Esophagus (tissue), 2 donors: ENCODE results near the gene ARSD. TPM values are rescaled to one million over a fixed set of nuclear protein-coding genes. Genes with fewer than 3 reads are reported as not detected.
"Not testable (repeated sequence)": the region's sequence is repeated elsewhere in the genome, so short reads cannot be mapped to it uniquely, and the experiment has no call there.

Source experiments
- H3K27ac ChIP-seq, 2 donors: one replicate each; pipeline ENCODE4 v1.5.1; 2013; ENCODE audit warnings: low read depth in 2 of 2, mild to moderate bottlenecking in 2 of 2, inconsistent platforms in 1 of 2, low read length in 1 of 2, moderate library complexity in 1 of 2
- H3K27me3 ChIP-seq, 2 donors: one replicate each; pipeline ENCODE4 v1.6.1; 2013; ENCODE audit warnings: low read length in 2 of 2, control low read depth in 1 of 2, mild to moderate bottlenecking in 1 of 2; ENCODE audit not compliant: insufficient read depth in 2 of 2, control insufficient read depth in 1 of 2
- H3K36me3 ChIP-seq, 2 donors: one replicate each; pipeline ENCODE4 v1.6.1; 2013; ENCODE audit warnings: low read length in 1 of 2; ENCODE audit not compliant: control insufficient read depth in 2 of 2, insufficient read depth in 2 of 2
- H3K4me1 ChIP-seq, 2 donors: one replicate each; pipeline ENCODE4 v1.6.1; 2013; ENCODE audit warnings: low read length in 1 of 2; ENCODE audit not compliant: control insufficient read depth in 2 of 2, insufficient read depth in 2 of 2
- H3K4me3 ChIP-seq, 2 donors: one replicate each; pipeline ENCODE4 v1.5.1; 2013; ENCODE audit warnings: low read length in 2 of 2, mild to moderate bottlenecking in 2 of 2, low read depth in 1 of 2, moderate library complexity in 1 of 2
- H3K9me3 ChIP-seq, 2 donors: one replicate each; pipeline ENCODE4 v1.6.1; 2013; ENCODE audit warnings: mild to moderate bottlenecking in 2 of 2, low read depth in 1 of 2, low read length in 1 of 2, moderate library complexity in 1 of 2; ENCODE audit not compliant: control insufficient read depth in 2 of 2, insufficient read depth in 1 of 2
- WGBS, 2 donors: extraction: QIAGEN DNeasy Blood & Tissue Kit; methylation state at CpG; one replicate each; pipeline ENCODE4 v1.1.7; 2013; 5-methylcytosine and 5-hydroxymethylcytosine counted together
- polyA plus RNA-seq, 2 donors: library from polyadenylated mRNA; stranded (reverse); fragments of 200-250 nt; gene quantifications; one replicate each; pipeline ENCODE4 v1.2.3, GENCODE V29; 2013
- donor health status: healthy with polysubstance abuse.
- donor health status: Bipolar disorder and iron deficiency.

ARSD gene
- polyA plus RNA-seq, 2 donors = 10.5 to 10.9 TPM

DNA sequence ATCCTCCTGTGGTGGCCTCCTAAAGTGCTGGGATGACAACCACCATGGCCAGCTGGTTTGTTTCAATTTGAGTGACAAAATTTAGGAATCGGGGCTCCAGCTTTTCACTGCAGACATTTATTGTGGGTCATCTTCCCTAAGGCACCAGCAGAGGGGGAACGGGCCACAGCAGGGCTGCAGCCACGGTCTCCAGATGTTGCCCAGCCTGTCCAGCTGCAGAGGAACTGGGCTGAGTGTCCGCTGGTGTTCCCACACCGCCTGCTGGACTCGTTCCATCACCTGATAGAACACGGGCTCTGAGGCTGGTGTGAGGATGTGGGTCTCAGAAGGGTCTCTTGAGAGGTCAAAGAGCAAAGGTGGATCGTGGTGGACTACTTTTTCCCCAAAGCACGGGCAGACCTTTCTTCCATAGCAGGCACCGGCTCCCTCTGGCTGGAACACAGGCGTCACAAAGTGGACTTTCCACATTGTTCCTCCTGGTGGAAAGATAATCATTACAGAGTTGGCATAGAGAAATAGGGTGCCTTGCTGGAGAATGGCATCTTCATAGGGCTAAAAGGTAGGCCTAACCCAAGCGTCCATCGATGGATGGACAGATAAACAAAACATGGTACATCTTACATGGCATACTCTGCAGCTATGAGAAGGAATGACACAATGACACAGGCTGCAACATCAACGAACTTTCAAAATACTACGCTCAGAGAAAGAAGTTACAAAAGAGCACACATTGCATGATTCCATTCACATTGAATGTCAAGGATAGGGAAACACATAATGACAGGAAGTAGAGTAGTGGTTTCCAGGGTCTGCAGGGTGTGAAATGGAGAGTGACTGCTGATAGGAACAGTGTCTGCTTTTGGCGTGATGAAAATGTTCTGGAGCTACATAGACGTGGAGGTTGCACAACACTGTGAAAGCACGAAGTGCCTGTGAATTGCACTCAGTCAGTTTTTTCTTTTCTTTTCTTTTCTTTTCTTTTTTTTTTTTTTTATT, 5.9 kb upstream of the ARSD start:
- H3K9me3 ChIP-seq = peaks cover 0 to 2% of the 10 kb centered on the region in 2 donors

DNA sequence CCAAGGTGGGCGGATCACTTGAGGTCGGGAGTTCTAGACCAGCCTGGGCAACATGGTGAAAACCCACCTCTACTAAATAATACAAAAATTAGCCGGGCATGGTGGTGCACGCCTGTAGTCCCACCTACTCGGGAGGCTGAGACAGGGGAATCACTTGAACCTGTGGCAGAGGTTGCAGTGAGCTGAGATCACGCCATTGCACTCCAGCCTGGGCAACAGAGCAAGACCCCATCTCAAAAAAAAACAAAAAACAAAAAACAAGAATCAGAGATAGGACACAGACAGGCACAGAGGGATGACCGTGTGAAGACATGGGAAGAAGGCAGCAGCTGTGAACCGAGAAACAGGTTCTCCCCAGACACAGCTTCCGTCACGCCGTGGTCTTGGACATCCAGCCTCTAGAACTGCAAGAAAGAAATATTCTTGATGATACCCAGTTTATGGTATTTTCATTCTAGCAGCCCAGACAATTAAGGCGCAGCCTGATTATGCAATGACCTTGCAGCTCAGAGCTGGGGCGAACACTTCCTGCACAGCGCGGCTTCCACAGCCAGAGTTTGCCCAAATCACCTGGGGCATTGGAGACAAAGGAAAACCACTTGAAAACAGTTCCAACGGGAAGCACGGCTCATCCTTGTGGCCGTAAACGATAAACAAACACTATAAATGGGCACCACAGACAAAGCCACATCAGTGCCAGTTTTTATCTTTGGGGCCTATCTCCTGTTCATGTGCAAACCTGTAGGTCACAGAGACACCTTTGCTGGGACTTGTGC, 4.2 kb upstream of the ARSD start:
- H3K4me3 ChIP-seq = no peak overlapping the region
- H3K36me3 ChIP-seq = no peaks in the 10 kb centered on the region
- peak overlapping the region in 1 of 2 donors; percentile 50 for H3K27ac ChIP-seq
- H3K9me3 ChIP-seq = peaks cover 0 to 2% of the 10 kb centered on the region in 2 donors
- no peaks in the 10 kb centered on the region for H3K4me1 ChIP-seq
- 56 to 72% methylated on average over 19 of the region's 19 CpGs for WGBS, 2 donors
- H3K27me3 ChIP-seq = no peaks in the 10 kb centered on the region

More for the DNA sequence above, 5.9 kb upstream of the ARSD start:
- 77% methylated on average over 17 to 18 of the region's 18 CpGs for WGBS, 2 donors
- Histone ChIP-seq H3K4me1 (no peaks in the 10 kb centered on the region), H3K36me3 (no peaks in the 10 kb centered on the region), H3K27ac (no peak overlapping the region), H3K27me3 (no peaks in the 10 kb centered on the region), H3K4me3 (no peak overlapping the region)

DNA sequence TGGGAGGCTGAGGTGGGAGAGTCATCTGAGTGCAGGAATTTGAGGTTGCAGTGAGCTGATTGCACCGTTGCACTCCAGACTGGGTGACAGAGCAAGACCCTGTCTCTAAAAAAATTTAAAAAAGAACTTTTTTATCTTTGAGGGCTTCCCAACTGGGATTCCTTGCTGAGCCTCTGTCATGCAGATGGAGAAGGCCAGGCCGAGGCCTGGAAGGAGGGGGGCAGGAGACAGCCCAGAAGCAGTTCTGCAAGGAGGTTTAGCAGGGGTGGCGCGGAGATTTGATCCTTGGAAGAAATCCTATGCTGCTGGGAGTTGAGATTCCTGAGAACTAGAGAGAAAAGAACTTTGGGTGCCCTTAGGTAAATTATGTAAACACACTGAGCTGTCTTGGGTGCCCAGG, 2.5 kb upstream of the ARSD start:
- Histone ChIP-seq H3K27ac (no peak overlapping the region), H3K27me3 (no peaks in the 10 kb centered on the region), H3K9me3 (peaks cover 0 to 2% of the 10 kb centered on the region in 2 donors), H3K36me3 (no peaks in the 10 kb centered on the region), H3K4me3 (no peak overlapping the region), H3K4me1 (no peaks in the 10 kb centered on the region)
- WGBS, 2 donors = 73 to 87% methylated on average over 4 of the region's 4 CpGs

DNA sequence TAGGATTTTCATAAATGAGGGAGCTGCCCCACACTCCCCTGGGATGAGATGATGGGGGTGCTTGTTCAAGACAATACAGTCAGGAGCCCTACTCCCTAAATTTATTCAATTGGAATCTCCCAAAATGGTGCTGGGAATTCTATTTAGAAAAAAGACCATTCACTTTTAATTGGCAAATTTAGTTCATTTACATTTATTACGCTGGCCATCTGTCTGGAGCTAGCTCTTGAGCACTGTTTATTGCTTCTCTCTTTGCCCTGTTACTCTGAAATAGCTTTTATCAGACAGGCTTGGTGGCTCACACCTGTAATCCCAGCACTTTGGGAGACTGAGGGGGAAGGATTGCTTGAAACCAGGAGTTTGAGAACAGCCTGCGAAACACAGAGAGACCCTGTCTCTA, 2.0 kb upstream of the ARSD start:
- WGBS, 2 donors = 91 to 93% methylated on average over 2 of the region's 2 CpGs
- no peaks in the 10 kb centered on the region for H3K4me1 ChIP-seq
- H3K4me3 ChIP-seq = no peak overlapping the region
- no peak overlapping the region for H3K27ac ChIP-seq
- H3K36me3 ChIP-seq = no peaks in the 10 kb centered on the region
- peaks cover 0 to 2% of the 10 kb centered on the region in 2 donors for H3K9me3 ChIP-seq
- no peaks in the 10 kb centered on the region for H3K27me3 ChIP-seq

DNA sequence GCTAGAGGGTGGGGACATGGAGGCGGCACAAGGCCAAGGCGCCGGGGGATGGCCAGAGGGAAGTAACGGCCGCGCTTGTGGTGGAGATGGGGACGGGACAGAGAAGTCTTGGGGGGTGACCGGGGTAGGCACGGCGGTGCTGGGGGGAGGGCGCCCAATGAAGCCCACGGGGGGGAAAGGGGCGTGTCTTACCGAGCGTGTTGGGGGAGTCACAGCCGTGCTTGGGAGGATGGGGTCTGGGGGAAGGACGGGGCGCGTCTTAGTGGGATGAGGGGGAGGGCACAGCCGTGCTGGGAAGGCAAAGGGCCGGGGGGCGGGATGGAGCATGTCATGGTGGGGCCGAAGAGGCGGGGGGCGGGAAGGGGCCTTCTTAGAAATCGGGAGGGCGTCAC, 952 bp downstream of the ARSD start:
- Histone ChIP-seq H3K4me1 (no peaks in the 10 kb centered on the region), H3K36me3 (no peaks in the 10 kb centered on the region), H3K27ac (peak overlapping the region; percentile 97 to 98), H3K4me3 (peak overlapping the region; percentile 74 to 83), H3K27me3 (no peaks in the 10 kb centered on the region), H3K9me3 (peaks cover 0 to 2% of the 10 kb centered on the region in 2 donors)
- 8 to 13% methylated on average over 22 to 26 of the region's 27 CpGs for WGBS, 2 donors

DNA sequence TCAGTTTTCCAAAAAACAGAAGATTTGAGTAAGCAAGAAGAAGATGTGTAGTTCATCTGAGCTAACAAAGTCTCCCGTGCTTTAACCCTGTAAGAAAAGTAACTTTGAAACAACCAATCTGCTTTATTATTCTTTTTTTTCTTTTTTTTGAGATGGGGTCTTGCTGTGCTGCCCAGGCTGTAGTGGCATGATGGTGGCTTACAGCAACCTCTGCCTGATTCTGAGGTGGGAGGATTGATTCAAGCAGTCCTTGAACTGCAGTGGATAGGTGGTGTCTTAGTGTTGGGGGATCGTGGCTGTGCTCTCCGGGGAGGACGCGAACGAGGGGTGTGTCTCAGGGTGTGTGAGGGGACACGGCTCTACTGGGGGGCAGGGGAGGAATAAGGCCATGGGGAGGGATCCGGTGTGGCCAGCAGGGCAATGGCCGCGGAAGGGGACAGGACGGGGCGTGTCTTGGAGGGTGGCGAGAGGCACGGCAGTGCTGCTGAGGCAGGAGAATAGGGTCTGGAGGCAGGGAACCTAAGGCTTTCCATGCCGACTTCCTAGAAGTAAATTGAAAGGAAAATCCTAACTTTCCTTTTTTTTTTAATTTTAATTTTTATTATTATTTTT, 2.4 kb downstream of the ARSD start:
- no peak overlapping the region for H3K4me3 ChIP-seq
- WGBS, 2 donors = 96 to 97% methylated on average over 15 of the region's 15 CpGs

DNA sequence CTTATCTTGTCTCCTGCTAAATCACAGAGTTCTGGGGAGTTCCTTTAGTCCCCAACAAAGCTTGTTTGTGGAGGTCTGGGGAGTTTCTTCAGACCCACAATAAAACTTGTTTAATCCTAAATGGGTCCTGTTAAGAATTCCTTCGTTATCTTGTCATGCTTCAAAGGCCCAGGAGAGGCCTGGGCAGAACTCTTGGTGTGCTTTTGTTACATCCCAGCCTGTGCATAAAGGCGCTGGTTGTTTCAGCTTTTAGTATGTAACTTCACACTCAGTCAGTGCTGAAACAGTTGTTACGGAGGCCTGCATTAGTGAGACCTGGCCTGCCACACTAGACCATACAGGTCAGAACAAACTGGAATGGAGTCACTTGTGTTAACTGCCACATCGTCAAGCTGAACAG, 2.9 kb downstream of the ARSD start:
- H3K4me3 ChIP-seq, H3K27me3 ChIP-seq, H3K9me3 ChIP-seq, H3K4me1 ChIP-seq, H3K27ac ChIP-seq, H3K36me3 ChIP-seq: not testable (repeated sequence)
- WGBS, 2 donors = 85 to 87% methylated on average over 4 of the region's 4 CpGs

More for the DNA sequence above, 2.4 kb downstream of the ARSD start:
- H3K9me3 ChIP-seq = peaks cover 0 to 2% of the 10 kb centered on the region in 2 donors
- H3K27ac ChIP-seq = no peak overlapping the region
- no peaks in the 10 kb centered on the region for H3K27me3 ChIP-seq
- no peaks in the 10 kb centered on the region for H3K36me3 ChIP-seq
- no peaks in the 10 kb centered on the region for H3K4me1 ChIP-seq

DNA sequence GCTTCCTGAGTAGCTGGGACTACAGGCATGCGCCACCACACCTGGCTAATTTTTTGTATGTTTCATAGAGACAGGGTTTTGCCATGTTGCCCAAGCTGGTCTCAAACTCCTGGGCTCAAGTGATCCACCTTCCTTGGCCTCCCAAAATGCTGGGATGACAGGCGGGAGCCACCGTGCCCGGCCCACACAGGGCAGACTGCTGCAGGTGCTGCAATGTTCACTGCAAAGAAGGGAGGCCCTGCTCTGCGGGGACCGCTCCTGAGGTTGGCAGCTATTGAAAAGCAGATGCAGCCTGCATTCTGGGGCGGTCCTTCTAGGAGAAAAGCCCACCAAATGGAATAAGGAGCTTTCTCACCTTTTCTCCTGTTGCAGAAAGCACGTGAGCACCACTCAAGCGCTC, 5.0 kb downstream of the ARSD start:
- H3K4me3 ChIP-seq = no peak overlapping the region
- H3K4me1 ChIP-seq = no peaks in the 10 kb centered on the region
- 95 to 96% methylated on average over 9 of the region's 9 CpGs for WGBS, 2 donors
- no peak overlapping the region for H3K27ac ChIP-seq
- H3K27me3 ChIP-seq = no peaks in the 10 kb centered on the region
- H3K9me3 ChIP-seq = no peaks in the 10 kb centered on the region
- no peaks in the 10 kb centered on the region for H3K36me3 ChIP-seq

DNA sequence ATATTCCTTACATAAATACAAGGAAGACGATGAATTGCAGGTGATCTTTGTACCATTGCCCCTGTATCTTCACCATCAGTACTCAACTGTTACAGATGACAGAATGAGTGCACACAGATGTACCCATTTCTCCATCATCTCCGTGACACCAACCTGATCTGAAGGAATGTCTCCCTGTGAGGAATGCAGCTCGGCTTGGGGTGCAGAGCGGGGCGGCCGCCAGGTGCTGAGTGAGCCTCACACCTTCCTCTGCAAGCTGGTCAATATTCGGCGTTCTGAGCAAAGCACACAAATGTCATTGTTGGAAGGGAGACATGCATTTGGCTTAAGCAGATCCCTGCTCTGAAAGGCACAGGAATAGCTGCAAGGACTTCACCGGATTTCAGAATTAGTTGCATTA, 7.4 kb downstream of the ARSD start:
- 90 to 95% methylated on average over 9 of the region's 9 CpGs for WGBS, 2 donors
- Histone ChIP-seq H3K4me1 (no peaks in the 10 kb centered on the region), H3K36me3 (no peaks in the 10 kb centered on the region), H3K27me3 (no peaks in the 10 kb centered on the region), H3K4me3 (no peak overlapping the region), H3K9me3 (no peaks in the 10 kb centered on the region), H3K27ac (no peak overlapping the region)
